RWPE2 (cell line): Measurements from ENCODE around the gene PPP1CB.
A peak's percentile ranks its signal among the peaks of the same experiment; 100 is the strongest.

Experiments used
- ATAC-seq: fragments of 200-7000 bp; cut with Tn5 transposase; 3 replicates; pipeline ENCODE4 v1.9.1; 2021; ENCODE audit warnings: low read depth
- DNase-seq: peaks from one replicate; pipeline ENCODE4 v3.0.0-alpha.2; 2020; ENCODE audit warnings: low spot score
- H3K27ac ChIP-seq: fragments of 450-650 bp; 2 replicates; pipeline ENCODE4 v1.5.1; 2017; ENCODE audit warnings: mild to moderate bottlenecking; ENCODE audit not compliant: poor library complexity, severe bottlenecking
- H3K27me3 ChIP-seq: fragments of 250-450 bp; sonication (Bioruptor Pico); 2 replicates; pipeline ENCODE4 v1.5.1; 2021; ENCODE audit warnings: mild to moderate bottlenecking, moderate library complexity; ENCODE audit not compliant: insufficient read depth, poor library complexity, severe bottlenecking
- H3K36me3 ChIP-seq: fragments of 250-450 bp; sonication (Bioruptor Pico); 2 replicates; pipeline ENCODE4 v1.5.1; 2020; ENCODE audit warnings: low read depth, mild to moderate bottlenecking, moderate library complexity
- H3K4me1 ChIP-seq: fragments of 250-450 bp; sonication (Bioruptor Pico); 2 replicates; pipeline ENCODE4 v1.5.1; 2021; ENCODE audit warnings: mild to moderate bottlenecking, moderate library complexity; ENCODE audit not compliant: insufficient read depth, poor library complexity, severe bottlenecking
- H3K4me3 ChIP-seq: fragments of 250-450 bp; sonication (Bioruptor Pico); 2 replicates; pipeline ENCODE4 v1.5.1; 2021; ENCODE audit warnings: mild to moderate bottlenecking, moderate library complexity; ENCODE audit not compliant: severe bottlenecking
- H3K9me3 ChIP-seq: fragments of 250-450 bp; sonication (Bioruptor Pico); 2 replicates; pipeline ENCODE4 v1.5.1; 2021; ENCODE audit warnings: mild to moderate bottlenecking, moderate library complexity; ENCODE audit not compliant: severe bottlenecking
- CTCF ChIP-seq: fragments of 450-650 bp; IDR thresholded peaks from one replicate; pipeline ENCODE4 v1.5.1; 2017; ENCODE audit warnings: mild to moderate bottlenecking, moderate library complexity; ENCODE audit not compliant: poor library complexity, severe bottlenecking

The PPP1CB gene

GRCh38 chr2:28748941-28749340, 2.7 kb upstream of the PPP1CB start:
- H3K27me3 ChIP-seq: no peaks in the 10 kb centered on the region
- no peaks in the 10 kb centered on the region for H3K9me3 ChIP-seq
- H3K4me1 ChIP-seq: no peaks in the 10 kb centered on the region
- DNase-seq (no peak), ATAC-seq (no peak)
- H3K36me3 ChIP-seq: peaks cover 4% of the 10 kb centered on the region; the same call in 1 of the 2 replicates
- no peak overlapping the region for H3K4me3 ChIP-seq
- TF ChIP-seq CTCF: no peak
- no peak overlapping the region for H3K27ac ChIP-seq

DNA sequence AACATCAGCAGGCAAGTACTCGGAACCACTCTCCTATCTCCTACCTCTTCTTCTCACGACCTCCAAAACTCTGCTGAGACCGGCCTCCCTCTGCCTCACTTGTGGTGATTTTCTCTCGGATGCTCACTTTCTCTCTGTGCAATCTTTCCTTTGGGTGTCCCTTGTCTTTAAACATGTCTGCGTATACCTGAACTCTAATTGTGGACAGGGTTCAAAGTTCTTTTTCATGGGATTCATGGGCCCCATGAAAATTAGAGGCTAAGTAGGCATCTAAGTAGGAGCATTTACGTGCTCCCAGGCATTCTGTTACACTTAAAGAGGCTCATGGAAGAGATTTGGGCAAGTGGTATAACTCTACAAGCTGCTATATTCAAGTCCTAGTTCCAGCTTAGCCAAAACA, 2.1 kb upstream of the PPP1CB start:
- DNase-seq (no peak), ATAC-seq (no peak)
- Histone ChIP-seq H3K4me1 (peaks cover 3% of the 10 kb centered on the region), H3K9me3 (no peaks in the 10 kb centered on the region), H3K36me3 (peaks cover 4% of the 10 kb centered on the region; the same call in 1 of the 2 replicates), H3K4me3 (no peak overlapping the region), H3K27ac (no peak overlapping the region), H3K27me3 (no peaks in the 10 kb centered on the region)
- no peak for TF ChIP-seq CTCF

- Histone ChIP-seq H3K27ac (peak overlapping the region; percentile 90), H3K4me3 (peak overlapping the region; percentile 85), H3K27me3 (no peaks in the 10 kb centered on the region), H3K9me3 (no peaks in the 10 kb centered on the region), H3K36me3 (peaks cover 4% of the 10 kb centered on the region; the same call in 1 of the 2 replicates), H3K4me1 (peaks cover 11% of the 10 kb centered on the region)
- no peak for ATAC-seq
- DNase-seq: no peak
- no peak for TF ChIP-seq CTCF
These were observed 1.0 kb upstream of the PPP1CB start for GRCh38 chr2:28750316-28751251.

- H3K4me3 ChIP-seq: peak overlapping the region; percentile 85
- H3K27ac ChIP-seq: peak overlapping the region; percentile 90
- H3K4me1 ChIP-seq: peaks cover 26% of the 10 kb centered on the region
- H3K9me3 ChIP-seq: no peaks in the 10 kb centered on the region
- DNase-seq (no peak), ATAC-seq (peak; percentile 58)
- TF ChIP-seq CTCF: no peak
- H3K27me3 ChIP-seq: no peaks in the 10 kb centered on the region
- H3K36me3 ChIP-seq: peaks cover 12% of the 10 kb centered on the region
These were observed 463 bp downstream of the PPP1CB start for GRCh38 chr2:28751956-28752630.
